GM23248 (cell line): ENCODE data around the gene GLB1L3.

Experiments used
- EZH2 ChIP-seq: fragments of 200-600 bp; sonication (generic); IDR thresholded peaks from 2 replicates; pipeline ENCODE4 v1.6.1; 2018; ENCODE audit warnings: antibody characterized with exemption, mild to moderate bottlenecking; ENCODE audit not compliant: insufficient read depth, poor library complexity, severe bottlenecking
- EZH2phosphoT487 ChIP-seq: fragments of 200-600 bp; sonication (generic); IDR thresholded peaks from 2 replicates; pipeline ENCODE4 v1.6.1; 2018; ENCODE audit warnings: antibody characterized with exemption, moderate library complexity, mild to moderate bottlenecking, low read depth; ENCODE audit not compliant: insufficient read depth

DNA sequence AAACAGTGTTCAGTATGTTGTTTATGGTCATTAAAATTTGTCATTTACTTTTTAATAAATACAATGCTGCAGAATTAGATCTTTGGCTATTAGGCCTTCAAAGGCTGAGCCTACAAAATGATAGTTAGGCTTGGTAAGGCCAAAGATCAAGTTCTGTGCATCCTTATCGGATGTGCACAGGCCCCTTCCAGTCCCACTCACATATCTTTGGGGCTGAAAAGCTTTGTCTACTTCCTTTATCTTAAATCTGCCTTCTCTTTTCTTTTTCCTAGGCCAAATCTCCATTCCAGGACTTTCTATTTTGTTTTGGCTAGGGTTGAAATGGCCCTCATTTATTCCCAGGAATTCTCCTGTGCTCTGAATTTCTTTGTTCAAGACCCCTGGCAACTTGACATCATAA is 52.3 kb downstream of the GLB1L3 start:
- TF ChIP-seq EZH2phosphoT487 (no peak), EZH2 (no peak)
